ENCODE results near the gene ARHGAP26. TPM values are rescaled to one million over a fixed set of nuclear protein-coding genes. Genes with fewer than 3 reads are reported as not detected.
"Not testable (repeated sequence)": the region's sequence is repeated elsewhere in the genome, so short reads cannot be mapped to it uniquely, and the experiment has no call there.

The ARHGAP26 gene
- polyA plus RNA-seq, 1 donor: 14.7 TPM

GRCh38 chr5:142931896-142932686, 161.9 kb downstream of the ARHGAP26 start:
- DNase-seq: no peak

- DNase-seq: no peak
Measured at GRCh38 chr5:142934051-142934762, 164.0 kb downstream of the ARHGAP26 start.

GRCh38 chr5:142935014-142935413, 164.8 kb downstream of the ARHGAP26 start:
- DNase-seq: no peak

GRCh38 chr5:142937374-142937773, 167.2 kb downstream of the ARHGAP26 start:
- no peak for DNase-seq

- DNase-seq: no peak
Measured at GRCh38 chr5:142938266-142938880, 168.2 kb downstream of the ARHGAP26 start.

GRCh38 chr5:142939006-142939405, 168.8 kb downstream of the ARHGAP26 start:
- no peak for DNase-seq

- DNase-seq: no peak
Measured at GRCh38 chr5:142939884-142940283, 169.7 kb downstream of the ARHGAP26 start.

- DNase-seq: no peak
Measured at GRCh38 chr5:142941245-142941644, 171.1 kb downstream of the ARHGAP26 start.

- no peak for DNase-seq
Measured at GRCh38 chr5:142942901-142943300, 172.7 kb downstream of the ARHGAP26 start.

- DNase-seq: no peak
Measured at GRCh38 chr5:142944140-142944539, 174.0 kb downstream of the ARHGAP26 start.

GRCh38 chr5:142945321-142945720, 175.1 kb downstream of the ARHGAP26 start:
- DNase-seq: no peak

- no peak for DNase-seq
Measured at GRCh38 chr5:142945845-142946244, 175.7 kb downstream of the ARHGAP26 start.

- no peak for DNase-seq
Measured at GRCh38 chr5:142946547-142947426, 176.6 kb downstream of the ARHGAP26 start.

GRCh38 chr5:142947427-142947709, 177.2 kb downstream of the ARHGAP26 start:
- no peak for DNase-seq

GRCh38 chr5:142952229-142952628, 182.1 kb downstream of the ARHGAP26 start:
- DNase-seq: no peak

GRCh38 chr5:142952871-142953270, 182.7 kb downstream of the ARHGAP26 start:
- DNase-seq: not testable (repeated sequence)

- no peak for DNase-seq
Measured at GRCh38 chr5:142954455-142954854, 184.3 kb downstream of the ARHGAP26 start.

GRCh38 chr5:142955628-142956027, 185.5 kb downstream of the ARHGAP26 start:
- DNase-seq: no peak

GRCh38 chr5:142957528-142957927, 187.4 kb downstream of the ARHGAP26 start:
- DNase-seq: no peak

- no peak for DNase-seq
Measured at GRCh38 chr5:142958944-142959682, 188.9 kb downstream of the ARHGAP26 start.

Measured in left kidney (tissue), 2 donors.